H9 (cell line): ENCODE results near the gene CORO1C. TPM values are rescaled to one million over a fixed set of nuclear protein-coding genes. Genes with fewer than 3 reads are reported as not detected.

Source experiments
- DNase-seq: peaks from one replicate; pipeline ENCODE4 v3.0.0-alpha.2; 2017
- H2AFZ ChIP-seq: one replicate; pipeline ENCODE4 v1.6.1; 2013; ENCODE audit warnings: mild to moderate bottlenecking, low read length, control low read depth, moderate library complexity
- H2AK5ac ChIP-seq: 2 replicates; pipeline ENCODE4 v1.6.1; 2013; ENCODE audit warnings: low read length, control low read depth, mixed read lengths; ENCODE audit not compliant: insufficient read length
- H2BK120ac ChIP-seq: one replicate; pipeline ENCODE4 v1.6.1; 2013; ENCODE audit warnings: low read depth, mild to moderate bottlenecking, low read length, control low read depth, inconsistent platforms; ENCODE audit not compliant: poor library complexity, severe bottlenecking
- H2BK12ac ChIP-seq: 2 replicates; pipeline ENCODE4 v1.6.1; 2013; ENCODE audit warnings: low read length, control low read depth, mixed read lengths, low read depth; ENCODE audit not compliant: insufficient read length
- H2BK15ac ChIP-seq: 2 replicates; pipeline ENCODE4 v1.6.1; 2013; ENCODE audit warnings: low read depth, low read length, control low read depth
- H2BK20ac ChIP-seq: one replicate; pipeline ENCODE4 v1.6.1; 2013; ENCODE audit warnings: low read depth, mild to moderate bottlenecking, low read length, control low read depth, inconsistent platforms; ENCODE audit not compliant: poor library complexity, severe bottlenecking
- H2BK5ac ChIP-seq: 2 replicates; pipeline ENCODE4 v1.6.1; 2013; ENCODE audit warnings: low read length, control low read depth, mixed read lengths; ENCODE audit not compliant: insufficient read length
- H3K14ac ChIP-seq: 2 replicates; pipeline ENCODE4 v1.6.1; 2013; ENCODE audit warnings: low read length, control low read depth; ENCODE audit not compliant: insufficient read depth
- H3K18ac ChIP-seq: 2 replicates; pipeline ENCODE4 v1.6.1; 2013; ENCODE audit warnings: low read depth, mild to moderate bottlenecking, mixed read lengths, low read length, control low read depth; ENCODE audit not compliant: insufficient read length
- H3K23ac ChIP-seq: 2 replicates; pipeline ENCODE4 v1.6.1; 2013; ENCODE audit warnings: low read length, control low read depth, mixed read lengths, low read depth; ENCODE audit not compliant: insufficient read length
- H3K23me2 ChIP-seq: 2 replicates; pipeline ENCODE4 v1.6.1; 2013; ENCODE audit warnings: low read depth, mild to moderate bottlenecking, mixed read lengths, low read length, control low read depth; ENCODE audit not compliant: insufficient read length, poor library complexity, severe bottlenecking
- H3K27ac ChIP-seq: 2 replicates; pipeline ENCODE4 v1.5.1; 2013; ENCODE audit warnings: low read length, control low read depth, mixed read lengths, low read depth; ENCODE audit not compliant: insufficient read length
- H3K27me3 ChIP-seq: 2 replicates; pipeline ENCODE4 v1.6.1; 2013; ENCODE audit warnings: low read length, control low read depth, inconsistent platforms; ENCODE audit not compliant: insufficient read depth
- H3K4ac ChIP-seq: 2 replicates; pipeline ENCODE4 v1.6.1; 2013; ENCODE audit warnings: low read depth, mild to moderate bottlenecking, control low read depth, inconsistent platforms, low read length, moderate library complexity
- H3K4me1 ChIP-seq: 2 replicates; pipeline ENCODE4 v1.6.1; 2013; ENCODE audit warnings: low read length, control low read depth, inconsistent platforms; ENCODE audit not compliant: insufficient read depth
- H3K4me2 ChIP-seq: 2 replicates; pipeline ENCODE4 v1.6.1; 2013; ENCODE audit warnings: low read length, control low read depth, mixed read lengths; ENCODE audit not compliant: insufficient read length, insufficient read depth
- H3K56ac ChIP-seq: 2 replicates; pipeline ENCODE4 v1.6.1; 2013; ENCODE audit warnings: low read depth, mild to moderate bottlenecking, mixed read lengths, low read length, control low read depth; ENCODE audit not compliant: insufficient read length
- H3K79me1 ChIP-seq: 2 replicates; pipeline ENCODE4 v1.6.1; 2013; ENCODE audit warnings: low read depth, mild to moderate bottlenecking, moderate library complexity, low read length, control low read depth, inconsistent platforms; ENCODE audit not compliant: insufficient read depth, poor library complexity, severe bottlenecking
- H3K79me2 ChIP-seq: 2 replicates; pipeline ENCODE4 v1.6.1; 2013; ENCODE audit warnings: low read length, control low read depth, inconsistent platforms; ENCODE audit not compliant: insufficient read depth
- H3K9ac ChIP-seq: 2 replicates; pipeline ENCODE4 v1.6.1; 2013; ENCODE audit warnings: low read length, control low read depth, mixed read lengths; ENCODE audit not compliant: insufficient read length; ENCODE audit errors: extremely low read depth
- H3K9me3 ChIP-seq: one replicate; pipeline ENCODE4 v1.6.1; 2013; ENCODE audit warnings: low read depth, low read length, inconsistent platforms; ENCODE audit not compliant: control insufficient read depth
- H3T11ph ChIP-seq: one replicate; pipeline ENCODE4 v1.6.1; 2013; ENCODE audit warnings: mild to moderate bottlenecking, low read length, control low read depth, inconsistent platforms
- H4K20me1 ChIP-seq: one replicate; pipeline ENCODE4 v1.6.1; 2013; ENCODE audit not compliant: control insufficient read depth, insufficient read length, insufficient read depth
- H4K5ac ChIP-seq: 2 replicates; pipeline ENCODE4 v1.6.1; 2013; ENCODE audit warnings: low read depth, mild to moderate bottlenecking, mixed read lengths, low read length, control low read depth; ENCODE audit not compliant: insufficient read length
- H4K8ac ChIP-seq: replicated peaks from 2 replicates; pipeline ENCODE4 v1.6.1; 2013; ENCODE audit warnings: low read length, control low read depth, mixed read lengths, low read depth; ENCODE audit not compliant: insufficient read length
- H4K91ac ChIP-seq: 2 replicates; pipeline ENCODE4 v1.6.1; 2013; ENCODE audit warnings: low read depth, mild to moderate bottlenecking, moderate library complexity, mixed read lengths, low read length, control low read depth; ENCODE audit not compliant: insufficient read length
- H3K27ac Mint-ChIP-seq, 3 experiments: 2 replicates in 2 of 3; 3 replicates in 1 of 3; pipeline ENCODE4 v1.8.0; 2020 to 2021; ENCODE audit warnings: mixed read lengths in 3 of 3, mild to moderate bottlenecking in 1 of 3, moderate library complexity in 1 of 3
- H3K27me3 Mint-ChIP-seq: 2 replicates; pipeline ENCODE4 v1.8.0; 2021; ENCODE audit warnings: low read depth, mild to moderate bottlenecking, moderate library complexity, mixed read lengths
- H3K36me3 Mint-ChIP-seq, 3 experiments: 2 replicates in 2 of 3; 3 replicates in 1 of 3; pipeline ENCODE4 v1.8.0; 2020 to 2021; ENCODE audit warnings: low read depth in 3 of 3, mixed read lengths in 3 of 3; ENCODE audit not compliant: insufficient read depth in 1 of 3
- H3K4me1 Mint-ChIP-seq, 2 experiments: 2 replicates each; pipeline ENCODE4 v1.8.0; 2020; ENCODE audit warnings: mixed read lengths in 2 of 2
- H3K4me3 Mint-ChIP-seq, 2 experiments: 2 replicates in 1 of 2; 3 replicates in 1 of 2; pipeline ENCODE4 v1.8.0; 2020 to 2021; ENCODE audit warnings: mild to moderate bottlenecking in 2 of 2, mixed read lengths in 2 of 2, moderate library complexity in 1 of 2
- H3K9me3 Mint-ChIP-seq, 2 experiments: 2 replicates in 1 of 2; 3 replicates in 1 of 2; pipeline ENCODE4 v1.8.0; 2020; ENCODE audit warnings: mild to moderate bottlenecking in 2 of 2, mixed read lengths in 2 of 2, moderate library complexity in 1 of 2
- CTCF ChIP-seq: fragments of 200-600 bp; sonication (generic); conservative IDR thresholded peaks from 3 replicates; pipeline ENCODE4 v1.8.0; 2021; ENCODE audit warnings: antibody characterized with exemption, mild to moderate bottlenecking
- WGBS: extraction: QIAGEN DNeasy Blood & Tissue Kit; methylation state at CpG from one replicate; pipeline ENCODE4 v1.1.7; 2013; ENCODE audit warnings: missing lambda C conversion rate, low lambda C conversion rate, mixed read lengths; ENCODE audit not compliant: insufficient read length; ENCODE audit errors: extremely low coverage; 5-methylcytosine and 5-hydroxymethylcytosine counted together
- total RNA-seq: library from RNA; stranded (reverse); gene quantifications from 2 replicates; pipeline ENCODE4 v1.2.1, GENCODE V29; 2021

CORO1C gene
- total RNA-seq, 1 experiment from 2014 or later = 154 TPM

- no peaks in the 10 kb centered on the region for H3K9me3 Mint-ChIP-seq
- WGBS = no CpG with 5 or more reads among the region's 9 CpGs
- H3K56ac ChIP-seq = no peak overlapping the region
- no peak overlapping the region for H2AFZ ChIP-seq
- H3K14ac ChIP-seq = no peak overlapping the region
- H3K18ac ChIP-seq = no peak overlapping the region
- H3K9ac ChIP-seq = no peak overlapping the region
- no peak overlapping the region for H2AK5ac ChIP-seq
- H3K27me3 ChIP-seq = no peaks in the 10 kb centered on the region
- no peaks in the 10 kb centered on the region for H3K9me3 ChIP-seq
- H4K20me1 ChIP-seq = no peaks in the 10 kb centered on the region
- H3K27me3 Mint-ChIP-seq = no peaks in the 10 kb centered on the region
- peak overlapping the region in 2 of 3 experiments; percentile 11 to 40; a peak in 1 of 7 replicates for H3K27ac Mint-ChIP-seq
- no peak overlapping the region for H3K27ac ChIP-seq
- H3K79me1 ChIP-seq = no peaks in the 10 kb centered on the region
- no peak overlapping the region for H4K8ac ChIP-seq
- H4K91ac ChIP-seq = no peak overlapping the region
- TF ChIP-seq CTCF = no peak
- H3K4me2 ChIP-seq = no peak overlapping the region
- no peak overlapping the region for H3T11ph ChIP-seq
- H2BK15ac ChIP-seq = no peak overlapping the region
- H3K4me3 Mint-ChIP-seq = peak overlapping the region in 1 of 2 experiments; percentile 10; a peak in 1 of 5 replicates
- H3K79me2 ChIP-seq = no peaks in the 10 kb centered on the region
- no peaks in the 10 kb centered on the region for H3K36me3 Mint-ChIP-seq
- H2BK5ac ChIP-seq = no peak overlapping the region
- no peak overlapping the region for H2BK12ac ChIP-seq
- no peak overlapping the region for H2BK120ac ChIP-seq
- H3K23me2 ChIP-seq = no peaks in the 10 kb centered on the region
- H4K5ac ChIP-seq = no peak overlapping the region
- H3K23ac ChIP-seq = no peak overlapping the region
- DNase-seq = no peak
- H3K4me1 ChIP-seq = peaks cover 8% of the 10 kb centered on the region; the same call in 1 of the 2 replicates
- peaks cover 32 to 44% of the 10 kb centered on the region in 2 experiments for H3K4me1 Mint-ChIP-seq
- no peak overlapping the region for H2BK20ac ChIP-seq
- no peak overlapping the region for H3K4ac ChIP-seq
Measured at GRCh38 chr12:108630481-108631207, 100.7 kb downstream of the CORO1C start.
